ENCODE measurements around the gene PRB3.

DNA sequence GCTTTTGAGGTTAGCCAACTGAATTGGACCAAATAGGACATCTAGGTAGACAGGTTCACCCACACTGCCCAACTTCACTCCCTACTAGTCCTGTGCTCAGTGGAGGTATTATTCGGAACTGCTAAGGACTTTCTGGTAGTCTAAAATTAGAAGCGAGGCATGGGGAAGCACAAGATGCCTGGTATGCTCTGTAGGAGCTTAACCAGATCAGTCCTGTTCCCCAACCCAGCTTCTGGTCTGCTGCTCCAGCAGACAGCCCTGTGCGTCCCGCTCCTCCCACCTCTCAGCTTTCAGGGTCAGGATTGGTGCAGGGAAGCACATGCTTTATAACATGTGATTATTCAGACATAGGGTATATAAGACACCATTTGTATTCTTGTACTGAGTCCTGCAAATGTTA is 31.2 kb downstream of the PRB3 start:
- TF ChIP-seq, protein P1, sequence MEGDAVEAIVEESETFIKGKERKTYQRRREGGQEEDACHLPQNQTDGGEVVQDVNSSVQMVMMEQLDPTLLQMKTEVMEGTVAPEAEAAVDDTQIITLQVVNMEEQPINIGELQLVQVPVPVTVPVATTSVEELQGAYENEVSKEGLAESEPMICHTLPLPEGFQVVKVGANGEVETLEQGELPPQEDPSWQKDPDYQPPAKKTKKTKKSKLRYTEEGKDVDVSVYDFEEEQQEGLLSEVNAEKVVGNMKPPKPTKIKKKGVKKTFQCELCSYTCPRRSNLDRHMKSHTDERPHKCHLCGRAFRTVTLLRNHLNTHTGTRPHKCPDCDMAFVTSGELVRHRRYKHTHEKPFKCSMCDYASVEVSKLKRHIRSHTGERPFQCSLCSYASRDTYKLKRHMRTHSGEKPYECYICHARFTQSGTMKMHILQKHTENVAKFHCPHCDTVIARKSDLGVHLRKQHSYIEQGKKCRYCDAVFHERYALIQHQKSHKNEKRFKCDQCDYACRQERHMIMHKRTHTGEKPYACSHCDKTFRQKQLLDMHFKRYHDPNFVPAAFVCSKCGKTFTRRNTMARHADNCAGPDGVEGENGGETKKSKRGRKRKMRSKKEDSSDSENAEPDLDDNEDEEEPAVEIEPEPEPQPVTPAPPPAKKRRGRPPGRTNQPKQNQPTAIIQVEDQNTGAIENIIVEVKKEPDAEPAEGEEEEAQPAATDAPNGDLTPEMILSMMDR (conservative IDR thresholded peaks at IDR 0.05 in 1 of 2, IDR thresholded peaks at IDR 0.05 in 1 of 2; ENCODE audit: low read depth in 1 of 2, low read length in 2 of 2) = no peak
- TF ChIP-seq EZH2 (IDR thresholded peaks at IDR 0.05; ENCODE audit: low read length, missing control alignments) = no peak

Data from fibroblast of lung (primary cell).